RWPE2 (cell line): ENCODE data around the gene OCRL.
A peak's percentile ranks its signal among the peaks of the same experiment; 100 is the strongest.

Source experiments
- ATAC-seq: fragments of 200-7000 bp; cut with Tn5 transposase; 3 replicates; pipeline ENCODE4 v1.9.1; 2021; ENCODE audit warnings: low read depth
- DNase-seq: peaks from one replicate; pipeline ENCODE4 v3.0.0-alpha.2; 2020; ENCODE audit warnings: low spot score
- H3K27ac ChIP-seq: fragments of 450-650 bp; 2 replicates; pipeline ENCODE4 v1.5.1; 2017; ENCODE audit warnings: mild to moderate bottlenecking; ENCODE audit not compliant: poor library complexity, severe bottlenecking
- H3K27me3 ChIP-seq: fragments of 250-450 bp; sonication (Bioruptor Pico); 2 replicates; pipeline ENCODE4 v1.5.1; 2021; ENCODE audit warnings: mild to moderate bottlenecking, moderate library complexity; ENCODE audit not compliant: insufficient read depth, poor library complexity, severe bottlenecking
- H3K36me3 ChIP-seq: fragments of 250-450 bp; sonication (Bioruptor Pico); 2 replicates; pipeline ENCODE4 v1.5.1; 2020; ENCODE audit warnings: low read depth, mild to moderate bottlenecking, moderate library complexity
- H3K4me1 ChIP-seq: fragments of 250-450 bp; sonication (Bioruptor Pico); 2 replicates; pipeline ENCODE4 v1.5.1; 2021; ENCODE audit warnings: mild to moderate bottlenecking, moderate library complexity; ENCODE audit not compliant: insufficient read depth, poor library complexity, severe bottlenecking
- H3K4me3 ChIP-seq: fragments of 250-450 bp; sonication (Bioruptor Pico); 2 replicates; pipeline ENCODE4 v1.5.1; 2021; ENCODE audit warnings: mild to moderate bottlenecking, moderate library complexity; ENCODE audit not compliant: severe bottlenecking
- H3K9me3 ChIP-seq: fragments of 250-450 bp; sonication (Bioruptor Pico); 2 replicates; pipeline ENCODE4 v1.5.1; 2021; ENCODE audit warnings: mild to moderate bottlenecking, moderate library complexity; ENCODE audit not compliant: severe bottlenecking
- TF ChIP-seq, protein P1 (sequence below): fragments of 450-650 bp; IDR thresholded peaks from one replicate; pipeline ENCODE4 v1.5.1; 2017; ENCODE audit warnings: mild to moderate bottlenecking, moderate library complexity; ENCODE audit not compliant: poor library complexity, severe bottlenecking

Gene OCRL

DNA sequence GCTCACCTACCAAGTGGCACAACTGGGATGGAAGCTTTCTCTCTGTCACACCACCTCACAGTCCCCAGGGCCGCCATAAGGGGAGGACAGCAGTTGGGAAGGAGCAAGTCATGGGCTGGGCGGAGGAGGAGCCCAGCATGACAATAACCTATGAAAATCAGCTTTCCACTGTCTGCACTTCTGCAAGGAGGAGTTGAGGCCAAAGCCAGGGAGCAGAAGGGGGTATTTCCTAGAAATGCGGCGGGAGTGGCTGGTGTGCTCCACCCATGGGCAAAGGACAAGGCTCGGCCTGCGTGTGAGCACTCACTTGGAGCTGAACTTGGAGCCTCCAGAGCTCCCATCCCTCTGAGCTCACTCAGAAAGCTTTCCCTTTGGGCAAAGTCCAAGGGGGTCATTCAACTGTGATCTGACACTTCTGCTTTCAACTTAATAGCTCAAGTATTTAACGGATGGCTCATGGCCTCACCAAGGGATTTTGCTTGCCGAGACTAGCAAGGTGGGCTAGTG lies 96.2 kb downstream of the OCRL start:
- Histone ChIP-seq H3K4me3 (no peak overlapping the region), H3K4me1 (peaks cover 5% of the 10 kb centered on the region), H3K27ac (peak overlapping the region; percentile 59), H3K36me3 (no peaks in the 10 kb centered on the region), H3K27me3 (no peaks in the 10 kb centered on the region), H3K9me3 (no peaks in the 10 kb centered on the region)
- peak; percentile 66 for ATAC-seq
- TF ChIP-seq, protein P1, sequence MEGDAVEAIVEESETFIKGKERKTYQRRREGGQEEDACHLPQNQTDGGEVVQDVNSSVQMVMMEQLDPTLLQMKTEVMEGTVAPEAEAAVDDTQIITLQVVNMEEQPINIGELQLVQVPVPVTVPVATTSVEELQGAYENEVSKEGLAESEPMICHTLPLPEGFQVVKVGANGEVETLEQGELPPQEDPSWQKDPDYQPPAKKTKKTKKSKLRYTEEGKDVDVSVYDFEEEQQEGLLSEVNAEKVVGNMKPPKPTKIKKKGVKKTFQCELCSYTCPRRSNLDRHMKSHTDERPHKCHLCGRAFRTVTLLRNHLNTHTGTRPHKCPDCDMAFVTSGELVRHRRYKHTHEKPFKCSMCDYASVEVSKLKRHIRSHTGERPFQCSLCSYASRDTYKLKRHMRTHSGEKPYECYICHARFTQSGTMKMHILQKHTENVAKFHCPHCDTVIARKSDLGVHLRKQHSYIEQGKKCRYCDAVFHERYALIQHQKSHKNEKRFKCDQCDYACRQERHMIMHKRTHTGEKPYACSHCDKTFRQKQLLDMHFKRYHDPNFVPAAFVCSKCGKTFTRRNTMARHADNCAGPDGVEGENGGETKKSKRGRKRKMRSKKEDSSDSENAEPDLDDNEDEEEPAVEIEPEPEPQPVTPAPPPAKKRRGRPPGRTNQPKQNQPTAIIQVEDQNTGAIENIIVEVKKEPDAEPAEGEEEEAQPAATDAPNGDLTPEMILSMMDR, result no peak
- no peak for DNase-seq

DNA sequence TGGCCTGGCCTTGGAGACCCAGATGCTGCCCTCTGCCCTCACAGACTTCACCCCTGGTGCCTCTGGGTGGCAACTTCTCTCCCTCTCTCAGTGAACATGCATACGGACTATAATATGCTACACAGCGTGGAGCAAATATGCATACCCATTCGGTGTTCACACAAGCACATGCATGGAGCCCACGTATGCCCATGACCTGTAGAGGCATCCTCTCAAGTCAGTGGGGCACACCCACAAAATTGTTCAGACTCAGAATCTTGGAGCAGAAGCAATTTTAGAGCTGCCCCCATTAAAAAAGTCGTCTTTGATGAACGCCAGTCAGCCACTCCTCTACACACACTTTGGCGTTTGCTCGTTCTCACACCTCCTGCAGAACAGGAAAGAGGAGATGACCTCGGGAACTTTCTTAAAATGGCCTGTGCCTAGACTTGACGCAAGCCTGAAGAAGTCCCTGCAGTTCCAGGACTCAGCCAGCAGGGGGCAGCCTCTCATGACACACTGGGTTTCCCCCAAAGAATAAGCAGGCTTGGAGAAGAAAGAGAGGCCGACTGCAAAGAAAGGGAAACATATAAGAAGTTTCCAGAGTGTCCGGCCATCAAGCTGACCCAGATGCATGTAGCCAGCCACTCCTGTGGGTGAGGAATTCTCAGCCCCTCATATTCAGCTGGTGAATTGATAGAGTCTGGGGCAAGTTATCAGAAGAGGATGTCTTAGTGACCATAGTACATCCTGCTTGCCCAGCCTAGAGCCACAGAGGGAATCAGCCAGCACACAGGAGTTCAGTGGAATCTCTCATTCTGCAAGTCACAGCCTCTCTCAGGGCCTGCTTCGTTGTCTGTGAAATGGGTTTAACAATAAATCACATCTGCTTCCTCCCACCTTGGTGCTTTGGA lies 97.4 kb downstream of the OCRL start:
- H3K27ac ChIP-seq, result peak overlapping the region; percentile 59
- DNase-seq (no peak), ATAC-seq (no peak)
- no peaks in the 10 kb centered on the region for H3K36me3 ChIP-seq
- TF ChIP-seq, protein P1, result peak; percentile 71
- no peaks in the 10 kb centered on the region for H3K27me3 ChIP-seq
- no peaks in the 10 kb centered on the region for H3K9me3 ChIP-seq
- H3K4me3 ChIP-seq, result no peak overlapping the region
- peaks cover 5% of the 10 kb centered on the region for H3K4me1 ChIP-seq

DNA sequence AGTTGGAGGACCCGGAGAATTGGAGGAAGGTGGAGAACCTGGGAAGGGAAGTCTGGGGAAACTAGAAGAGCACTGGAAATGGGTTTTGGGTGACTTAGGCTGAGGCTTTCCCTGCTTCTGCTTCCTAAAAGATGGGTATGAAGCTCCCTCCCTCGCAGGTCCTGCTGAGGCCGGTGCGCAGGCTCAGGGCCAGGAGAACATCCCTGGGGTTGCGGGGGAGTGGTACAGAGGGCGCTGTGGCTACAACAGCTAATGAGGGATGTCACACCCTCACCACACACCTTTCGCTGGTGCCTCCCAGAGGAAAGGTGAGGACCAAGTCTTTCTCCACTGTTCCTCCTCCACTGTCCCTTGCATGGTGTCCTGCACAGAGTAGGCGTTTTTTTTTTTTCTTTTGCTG lies 98.9 kb downstream of the OCRL start:
- no peak overlapping the region for H3K27ac ChIP-seq
- no peaks in the 10 kb centered on the region for H3K27me3 ChIP-seq
- peaks cover 5% of the 10 kb centered on the region for H3K4me1 ChIP-seq
- DNase-seq (no peak), ATAC-seq (no peak)
- H3K9me3 ChIP-seq, result no peaks in the 10 kb centered on the region
- TF ChIP-seq, protein P1, result no peak
- H3K36me3 ChIP-seq, result no peaks in the 10 kb centered on the region
- H3K4me3 ChIP-seq, result no peak overlapping the region

DNA sequence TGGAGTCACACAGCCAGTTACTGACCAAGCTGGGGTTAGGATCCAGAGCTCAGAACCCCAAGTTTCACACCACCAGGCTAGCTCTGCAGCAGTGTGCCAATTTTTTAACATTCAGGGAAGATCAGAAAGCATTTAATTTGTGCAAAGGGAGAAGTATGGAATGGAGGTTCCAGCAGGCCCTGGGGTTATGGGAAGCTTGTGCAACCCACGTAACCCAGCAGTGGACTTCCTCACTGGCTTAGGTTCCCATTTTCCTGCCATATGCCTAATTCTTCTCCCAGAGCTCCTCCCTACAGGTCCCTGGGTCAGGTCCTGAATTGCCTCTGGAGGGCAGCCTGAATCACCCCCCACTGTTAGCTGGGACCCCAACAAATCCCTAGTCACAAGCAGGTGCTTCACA lies 100.7 kb downstream of the OCRL start:
- no peak for ATAC-seq
- TF ChIP-seq, protein P1, result no peak
- no peak for DNase-seq
- Histone ChIP-seq H3K4me1 (peaks cover 5% of the 10 kb centered on the region), H3K4me3 (no peak overlapping the region), H3K27me3 (no peaks in the 10 kb centered on the region), H3K36me3 (no peaks in the 10 kb centered on the region), H3K27ac (no peak overlapping the region), H3K9me3 (no peaks in the 10 kb centered on the region)

DNA sequence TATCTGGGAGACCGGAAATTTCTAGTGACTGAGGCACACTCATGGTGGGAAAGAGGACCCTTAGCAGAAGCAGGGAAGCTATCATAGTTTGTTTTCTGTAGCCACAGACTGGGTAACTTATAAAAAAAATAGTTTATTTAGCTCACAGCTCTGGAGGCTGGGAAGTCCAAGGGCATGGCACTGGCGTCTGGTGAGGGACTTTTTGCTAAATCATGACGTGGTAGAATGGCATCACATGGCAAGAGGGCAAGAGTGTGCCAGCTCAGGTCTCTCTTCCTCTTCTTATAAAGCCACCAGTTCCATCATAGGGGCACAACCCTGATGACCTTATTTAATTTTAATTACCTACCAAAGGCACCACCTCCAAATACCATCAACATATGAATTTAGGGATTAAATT lies 101.4 kb downstream of the OCRL start:
- H3K4me1 ChIP-seq, result peaks cover 5% of the 10 kb centered on the region
- H3K27ac ChIP-seq, result no peak overlapping the region
- TF ChIP-seq, protein P1, result no peak
- no peaks in the 10 kb centered on the region for H3K27me3 ChIP-seq
- no peak for ATAC-seq
- DNase-seq, result no peak
- H3K36me3 ChIP-seq, result no peaks in the 10 kb centered on the region
- no peaks in the 10 kb centered on the region for H3K9me3 ChIP-seq
- no peak overlapping the region for H3K4me3 ChIP-seq
